DMS114 treated with DMSO at 0.1 percent for 48 hours (cell line): ENCODE measurements around the gene USP24.
"Not testable (repeated sequence)": the region's sequence is repeated elsewhere in the genome, so short reads cannot be mapped to it uniquely, and the experiment has no call there.

Source experiments
- DNase-seq: peaks from one replicate; lab custom pipeline; 2025; ENCODE audit not compliant: unreplicated experiment; lab: John Stamatoyannopoulos, UW

The USP24 gene

DNA sequence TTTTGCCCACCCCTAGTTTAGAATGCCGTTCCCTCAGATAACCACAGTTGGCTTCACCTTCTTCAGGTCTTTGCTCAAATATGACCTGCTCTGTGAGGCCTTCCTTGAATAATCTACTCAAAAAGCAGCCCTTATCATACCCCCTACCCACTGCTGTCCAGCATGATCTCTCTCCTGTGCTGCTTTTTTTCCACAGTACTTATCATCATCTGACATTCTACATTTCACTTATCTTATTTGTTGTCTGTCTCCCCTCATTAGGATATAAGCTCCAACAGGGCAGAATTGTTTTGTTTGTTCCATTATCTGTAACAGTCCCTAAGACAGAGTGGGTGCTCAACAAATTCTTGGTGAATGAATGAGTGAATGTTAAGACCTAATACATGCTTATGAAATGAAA lies 18.1 kb downstream of the USP24 start:
- DNase-seq: no peak

DNA sequence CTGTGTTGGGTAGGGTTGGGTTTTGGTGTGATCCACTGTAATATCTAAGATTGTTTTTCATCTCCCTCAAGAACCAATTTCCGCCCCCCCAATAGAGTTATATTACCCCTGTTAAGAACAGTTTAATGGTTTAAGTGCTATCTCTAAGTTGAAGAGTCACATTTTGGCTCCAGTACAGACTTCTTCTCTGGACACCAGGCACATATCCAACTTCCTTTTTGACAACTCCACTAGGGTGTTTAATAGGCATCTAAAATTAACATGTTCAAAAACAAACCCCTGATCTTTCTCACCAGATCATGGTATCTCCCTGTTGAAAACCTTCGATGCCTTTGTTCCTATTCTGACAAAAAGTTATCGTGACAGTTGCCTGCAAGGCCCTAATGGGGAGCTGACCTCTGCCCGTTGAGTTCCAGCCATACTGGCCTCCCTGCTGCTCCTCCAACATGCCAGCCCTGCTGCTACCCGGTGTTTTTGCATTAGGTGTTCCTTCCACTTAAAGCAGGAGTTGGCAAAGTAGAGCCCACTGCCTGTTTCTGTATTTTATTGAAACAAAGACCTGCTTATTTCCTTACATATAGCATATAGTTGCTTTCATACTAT lies 18.6 kb downstream of the USP24 start:
- no peak for DNase-seq

DNA sequence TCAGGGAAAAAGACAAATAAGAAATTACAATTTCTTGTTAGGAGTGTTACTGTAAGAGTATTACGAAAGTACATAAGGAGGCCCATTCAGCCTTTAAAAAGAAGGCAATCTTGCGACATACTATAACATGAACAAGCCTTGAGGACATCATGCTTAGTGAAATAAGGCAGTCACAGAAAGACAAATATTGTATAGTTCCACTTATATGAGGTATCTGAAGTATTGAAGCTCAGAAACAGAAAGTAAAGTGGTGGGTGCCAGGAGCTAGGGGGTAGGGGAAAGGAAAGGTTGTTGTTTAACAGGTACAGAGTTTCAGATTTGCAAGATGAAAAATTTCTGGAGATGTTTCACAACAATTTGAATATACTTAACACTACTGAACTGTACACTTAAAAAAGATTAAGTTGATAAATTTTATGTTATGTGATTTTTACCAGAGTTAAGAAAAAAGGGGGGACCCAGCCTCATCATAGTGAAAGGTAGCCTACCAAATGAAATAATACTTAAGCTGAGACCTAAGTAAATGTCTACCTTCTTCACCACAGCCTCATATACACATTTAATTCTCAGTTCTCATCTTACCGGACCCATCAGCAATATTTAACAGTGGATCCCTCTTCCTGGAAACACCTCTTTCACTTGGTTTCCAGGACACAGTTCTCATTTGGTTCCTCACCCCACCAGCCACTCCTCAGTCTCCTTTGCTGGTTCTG lies 19.5 kb downstream of the USP24 start:
- no peak for DNase-seq

DNA sequence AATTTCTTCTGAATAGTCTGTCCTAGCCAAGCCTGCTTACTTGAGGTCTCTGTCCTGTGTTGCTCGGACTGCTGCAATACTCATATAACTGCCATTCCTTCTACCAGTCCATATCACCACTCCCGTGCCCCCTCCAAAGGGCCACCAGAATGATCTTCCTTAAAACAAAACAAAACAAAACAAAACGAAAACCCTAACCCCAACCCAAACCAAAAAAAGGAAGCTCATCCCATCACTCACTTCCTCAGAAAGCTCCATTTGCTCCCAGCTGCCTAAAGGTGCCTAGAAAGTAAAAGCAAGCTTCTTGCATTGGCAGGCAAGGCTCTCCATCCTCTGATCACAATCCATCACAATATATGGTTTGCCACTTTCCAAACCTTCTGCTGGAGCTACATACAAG lies 20.3 kb downstream of the USP24 start:
- DNase-seq: no peak

DNA sequence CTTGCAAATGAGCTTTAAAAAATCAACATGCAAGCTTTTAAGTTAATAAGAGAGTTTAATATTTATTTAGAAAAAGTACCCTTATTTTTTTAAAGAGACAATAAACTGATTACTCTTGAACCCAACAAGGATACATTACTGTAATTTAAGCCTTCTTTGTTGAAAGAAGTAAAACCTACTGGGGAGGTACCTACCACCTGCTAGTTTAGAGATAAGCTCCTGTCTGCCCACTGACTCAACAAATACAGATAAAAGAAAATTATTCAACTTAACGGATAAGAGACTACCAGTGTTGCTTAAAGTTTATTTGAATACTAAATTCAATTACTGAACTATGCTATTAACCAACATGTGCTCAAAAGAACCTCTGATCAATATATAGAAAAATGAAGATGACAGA lies 23.1 kb downstream of the USP24 start:
- no peak for DNase-seq

DNA sequence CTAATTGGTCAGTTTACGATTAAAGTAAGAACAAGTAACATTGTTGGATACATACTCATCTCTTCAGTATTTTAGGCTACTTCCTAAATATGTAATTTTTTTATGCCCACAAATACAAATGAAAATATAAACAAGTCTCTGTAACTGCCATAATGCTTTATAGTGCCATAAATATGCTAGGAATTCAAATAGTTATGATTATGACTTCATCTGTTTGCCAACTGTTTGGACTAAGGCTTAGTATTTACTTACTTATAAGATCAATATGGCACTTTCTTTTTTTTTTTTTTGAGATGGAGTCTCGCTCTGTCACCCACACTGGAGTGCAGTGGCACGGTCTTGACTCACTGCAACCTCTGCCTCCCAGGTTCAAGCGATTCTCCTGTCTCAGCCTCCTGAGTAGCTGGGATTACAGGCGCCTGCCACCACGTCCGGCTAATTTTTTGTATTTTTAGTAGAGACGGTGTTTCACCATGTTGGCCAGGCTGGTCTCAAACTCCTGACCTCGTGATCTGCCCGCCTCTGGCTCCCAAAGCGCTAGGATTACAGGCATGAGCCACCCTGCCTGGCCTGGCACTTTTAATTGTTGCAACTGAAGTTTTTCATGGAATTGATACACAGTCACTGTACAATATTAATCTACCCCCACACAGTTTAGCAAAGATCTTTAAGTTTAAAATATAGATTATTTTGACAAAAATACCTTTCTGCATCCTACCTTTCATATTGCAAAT lies 23.8 kb downstream of the USP24 start:
- DNase-seq: not testable (repeated sequence)

DNA sequence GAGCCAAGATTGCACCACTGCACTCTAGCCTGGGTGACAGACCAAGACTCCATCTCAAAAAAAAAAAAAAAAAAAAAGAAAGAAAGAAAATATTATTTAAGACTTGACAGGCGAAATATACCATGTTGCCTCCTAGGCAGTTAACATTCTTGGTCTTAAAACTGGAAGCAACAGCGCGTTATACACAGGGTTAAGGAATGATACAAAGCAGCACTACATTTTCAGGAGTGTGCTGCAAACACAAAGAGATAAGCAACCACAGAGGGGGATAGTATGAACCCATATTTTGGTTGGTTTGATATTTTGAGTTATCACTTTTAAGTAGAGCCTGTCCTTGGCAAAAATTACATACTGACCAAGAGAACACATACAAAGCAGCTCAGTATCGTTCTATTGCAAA lies 25.1 kb downstream of the USP24 start:
- DNase-seq: no peak

DNA sequence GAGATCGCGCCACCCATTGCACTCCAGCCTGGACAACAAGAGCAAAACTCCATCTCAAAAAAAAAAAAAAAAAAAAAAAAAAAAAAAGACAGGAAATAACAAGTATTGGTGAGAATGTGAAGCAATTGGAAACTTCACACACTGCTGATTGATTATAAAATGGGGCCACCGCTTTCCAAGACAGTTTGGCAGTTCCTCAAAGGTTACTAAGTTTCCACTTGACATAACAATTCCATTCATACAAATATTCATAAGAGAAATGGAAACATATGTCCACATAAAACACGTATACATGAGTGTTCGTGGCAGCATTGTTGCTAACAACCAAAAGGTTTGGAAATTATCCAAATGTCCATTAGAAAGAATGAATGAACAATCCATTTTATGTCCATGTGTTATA lies 26.3 kb downstream of the USP24 start:
- DNase-seq: no peak

DNA sequence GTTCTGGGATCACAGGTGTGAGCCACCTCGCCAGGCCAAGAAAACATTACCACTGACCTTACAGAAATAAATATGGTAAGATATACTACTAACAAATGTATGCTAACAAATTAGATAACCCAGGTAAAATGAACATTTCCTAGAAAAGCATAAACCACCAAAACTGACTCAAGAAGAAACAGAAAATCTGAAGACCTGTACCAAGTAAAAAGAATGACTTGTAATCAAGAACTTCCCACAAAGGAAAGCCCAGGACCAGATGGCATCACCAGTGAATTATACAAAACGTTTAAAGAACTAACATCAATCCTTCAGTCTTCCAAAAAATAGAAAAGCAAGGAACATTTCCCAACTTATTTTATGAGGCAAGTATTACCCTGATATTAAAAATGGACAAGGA lies 29.3 kb downstream of the USP24 start:
- no peak for DNase-seq

DNA sequence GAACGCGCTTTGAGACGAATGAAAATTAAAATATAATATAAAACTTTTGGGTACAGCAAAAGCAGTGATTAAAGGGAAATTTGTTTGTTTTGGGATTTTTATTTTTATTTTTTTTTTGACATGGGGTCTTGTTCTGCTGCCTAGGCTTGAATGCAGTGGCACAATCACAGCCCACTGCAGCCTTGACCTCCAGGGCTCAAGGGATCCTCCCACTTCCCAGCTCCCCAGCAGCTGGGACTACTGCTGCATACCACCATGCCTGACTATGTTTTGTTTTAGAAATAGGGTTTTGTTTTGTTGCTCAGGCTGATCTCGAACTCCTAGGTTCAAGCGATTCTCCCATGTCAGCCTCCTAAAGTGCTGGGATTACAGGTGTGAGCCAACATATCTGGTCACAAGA lies 30.3 kb downstream of the USP24 start:
- no peak for DNase-seq

DNA sequence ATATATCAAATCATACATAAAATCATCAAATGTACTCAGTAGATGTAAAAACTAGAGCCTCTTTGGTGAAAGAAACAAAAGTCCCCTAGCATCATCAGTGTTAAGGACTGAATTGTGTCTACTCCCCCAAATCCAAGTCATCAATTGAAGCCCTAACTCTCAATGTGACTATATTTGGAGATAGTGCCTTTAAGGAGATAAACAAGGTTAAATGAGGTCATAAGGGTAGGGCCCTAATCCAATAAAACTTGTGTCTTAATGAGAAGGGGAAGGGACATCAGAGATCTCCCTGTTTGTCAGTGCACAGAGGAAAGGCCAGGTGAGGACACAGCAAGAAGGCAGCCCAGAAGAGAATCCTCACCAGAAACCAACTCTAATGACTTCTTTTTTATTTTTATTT lies 33.5 kb downstream of the USP24 start:
- no peak for DNase-seq

DNA sequence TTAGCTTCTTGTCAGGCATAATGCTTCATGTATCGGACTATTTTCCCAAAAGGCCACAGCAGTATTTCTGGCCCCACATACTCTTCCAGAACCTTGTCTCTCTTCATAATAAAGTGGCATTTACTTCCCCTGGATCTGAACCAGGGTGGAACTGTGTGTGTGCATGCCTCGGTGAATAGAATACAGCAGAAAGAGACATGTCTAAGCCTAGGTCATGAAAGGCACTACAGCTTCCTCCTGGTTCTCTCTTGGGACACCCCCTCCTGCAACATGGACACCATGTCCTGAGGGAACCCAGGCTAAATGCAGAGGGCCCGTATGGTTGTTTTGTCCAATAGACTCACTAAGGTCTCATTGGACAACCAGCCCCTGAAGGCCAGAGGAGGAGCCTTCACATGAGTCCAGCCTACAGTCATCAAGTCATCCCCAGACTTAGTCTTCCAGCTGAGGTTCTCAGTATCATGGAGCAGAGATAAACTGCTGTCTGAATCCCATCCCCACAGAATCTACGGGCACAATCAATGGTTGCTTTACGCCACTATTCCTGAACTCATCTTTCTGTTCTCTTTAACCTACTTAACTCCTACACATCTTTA lies 35.0 kb downstream of the USP24 start:
- DNase-seq: no peak

DNA sequence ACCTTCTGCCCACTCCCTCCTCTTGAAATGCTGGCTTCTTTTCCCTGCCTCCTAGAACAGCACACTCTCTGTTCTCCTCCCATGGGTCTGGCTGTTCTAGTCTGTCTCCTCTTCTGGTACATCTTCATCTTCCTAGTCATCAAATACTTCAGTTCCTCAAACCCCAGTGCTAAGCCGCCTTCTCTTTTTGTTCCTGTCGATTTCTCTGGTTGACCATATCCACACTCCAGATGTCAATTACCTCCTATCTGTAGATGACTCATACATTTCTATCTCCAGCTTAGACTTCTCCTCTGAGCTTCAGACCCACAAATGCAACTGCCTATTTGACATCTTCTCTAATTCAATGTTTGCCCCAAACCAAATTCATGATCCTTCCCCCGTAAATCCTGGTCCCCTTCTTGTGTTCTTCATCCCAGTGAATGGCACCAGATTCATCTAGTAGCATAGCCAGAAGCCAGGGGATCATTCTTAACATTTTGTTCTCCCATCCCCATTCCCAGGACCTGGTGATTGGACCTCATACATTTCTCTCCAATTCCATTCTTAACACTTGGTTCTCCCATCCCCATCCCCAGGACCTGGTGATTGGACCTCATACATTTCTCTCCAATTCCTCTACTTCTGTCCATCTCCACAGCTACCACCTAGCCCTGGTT lies 35.9 kb downstream of the USP24 start:
- DNase-seq: no peak

DNA sequence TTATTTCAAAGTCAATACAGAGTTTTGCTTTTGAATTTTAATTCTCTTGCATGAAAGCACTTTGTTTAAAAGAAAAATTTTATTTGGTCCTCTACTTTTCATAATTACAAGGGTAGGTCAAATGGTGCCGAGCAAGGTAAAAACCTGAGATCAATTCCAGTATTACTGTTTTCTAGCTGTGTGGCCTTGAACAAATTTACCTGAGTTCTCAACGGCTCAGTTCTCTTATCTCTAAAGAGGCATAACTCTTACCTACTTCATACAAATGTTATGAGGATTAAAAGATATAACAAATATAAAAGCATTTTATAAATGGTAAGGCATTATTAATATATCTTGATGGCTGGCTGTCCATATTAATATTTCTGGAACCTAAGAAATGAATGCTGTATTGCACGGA lies 42.5 kb downstream of the USP24 start:
- DNase-seq: no peak

DNA sequence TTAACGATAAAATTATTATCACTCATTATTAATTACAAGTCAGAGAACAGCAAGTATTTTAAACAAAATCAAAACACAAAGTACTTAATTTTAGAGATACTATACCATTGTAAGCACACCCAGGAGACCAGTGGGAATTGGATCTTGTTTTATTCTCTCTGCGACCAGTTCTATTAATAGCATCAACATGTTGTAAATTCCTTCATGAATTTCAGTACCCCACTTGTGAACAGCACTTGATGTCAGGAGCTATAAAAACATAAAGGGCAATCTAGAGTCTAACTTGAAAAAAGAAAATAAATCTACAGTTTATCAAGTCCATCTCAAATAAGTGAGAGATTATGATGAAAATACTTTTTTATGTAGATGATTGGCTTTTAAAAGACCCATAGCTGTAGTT lies 42.9 kb downstream of the USP24 start:
- no peak for DNase-seq

DNA sequence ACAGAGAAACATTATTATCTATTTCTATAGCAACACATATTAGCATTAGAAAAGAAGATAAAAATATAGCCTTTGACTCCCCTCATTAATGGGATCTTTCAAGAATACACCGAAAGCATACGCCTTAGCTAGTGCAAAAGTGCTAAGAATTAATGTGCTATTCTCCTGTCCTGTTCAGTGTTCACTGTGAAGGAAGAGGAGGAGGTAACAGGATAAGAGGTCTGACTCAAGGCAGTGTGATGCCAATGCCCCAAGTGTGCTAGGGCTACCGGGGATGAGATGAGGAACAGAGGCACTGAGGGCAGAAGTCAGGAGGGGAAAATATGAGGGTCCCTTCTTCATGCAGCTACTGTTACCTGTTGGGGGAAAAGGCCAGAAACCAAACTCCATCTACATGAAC lies 43.5 kb downstream of the USP24 start:
- no peak for DNase-seq

DNA sequence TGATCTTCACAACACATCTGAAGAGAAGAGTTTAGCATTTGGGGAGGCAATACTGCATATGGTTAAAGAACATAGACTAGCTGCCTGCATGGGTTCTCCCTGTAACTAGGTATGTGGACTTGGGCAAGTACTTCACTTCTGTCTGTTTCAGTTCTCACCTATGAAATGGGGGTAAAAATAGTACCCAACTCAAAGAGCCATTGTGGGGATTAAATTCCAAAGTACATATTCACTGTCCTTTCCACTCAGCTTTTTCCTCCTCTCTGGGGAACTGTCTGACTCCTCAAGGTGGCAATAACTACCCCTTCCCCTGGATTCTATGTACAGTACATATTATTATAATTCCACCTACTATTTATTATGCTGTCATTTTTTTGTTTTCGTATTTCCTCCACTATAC lies 44.7 kb downstream of the USP24 start:
- no peak for DNase-seq

DNA sequence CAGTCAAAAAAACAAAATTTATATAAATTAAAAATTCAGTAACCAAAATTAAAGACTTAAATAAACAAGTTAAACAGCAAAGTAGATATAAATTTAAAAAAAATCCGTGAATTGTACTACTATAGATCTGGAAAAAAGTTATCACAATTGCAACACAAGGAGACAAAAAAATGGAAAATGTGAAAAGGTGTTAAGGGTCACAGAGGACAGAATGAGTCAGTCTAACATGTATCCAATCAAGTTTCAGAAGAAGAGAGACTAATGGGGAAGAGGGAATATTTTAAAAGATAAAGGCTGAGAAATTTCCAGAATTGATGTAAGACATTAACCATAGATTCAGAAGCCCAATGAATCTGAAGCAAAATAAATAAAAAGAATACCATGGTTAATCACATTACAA lies 46.0 kb downstream of the USP24 start:
- DNase-seq: no peak

DNA sequence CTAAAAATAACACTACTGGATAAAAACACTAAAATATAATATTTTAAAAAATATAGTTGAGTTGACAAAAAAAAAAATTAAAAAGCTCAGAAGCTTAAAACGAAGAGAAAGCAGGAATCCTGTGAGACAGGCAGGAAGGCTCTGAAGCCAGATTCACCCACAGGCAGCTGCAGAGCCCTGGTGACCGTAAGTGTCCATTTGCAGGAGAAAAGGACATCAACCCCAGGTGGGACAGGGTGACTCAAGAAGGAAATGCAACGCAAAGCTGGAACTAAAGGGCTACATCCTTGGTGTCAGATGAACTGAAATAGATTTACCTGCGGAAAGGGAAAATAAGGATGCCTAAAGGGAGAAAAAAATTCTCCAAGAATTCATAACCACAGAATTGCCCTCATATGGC lies 46.8 kb downstream of the USP24 start:
- DNase-seq: no peak

DNA sequence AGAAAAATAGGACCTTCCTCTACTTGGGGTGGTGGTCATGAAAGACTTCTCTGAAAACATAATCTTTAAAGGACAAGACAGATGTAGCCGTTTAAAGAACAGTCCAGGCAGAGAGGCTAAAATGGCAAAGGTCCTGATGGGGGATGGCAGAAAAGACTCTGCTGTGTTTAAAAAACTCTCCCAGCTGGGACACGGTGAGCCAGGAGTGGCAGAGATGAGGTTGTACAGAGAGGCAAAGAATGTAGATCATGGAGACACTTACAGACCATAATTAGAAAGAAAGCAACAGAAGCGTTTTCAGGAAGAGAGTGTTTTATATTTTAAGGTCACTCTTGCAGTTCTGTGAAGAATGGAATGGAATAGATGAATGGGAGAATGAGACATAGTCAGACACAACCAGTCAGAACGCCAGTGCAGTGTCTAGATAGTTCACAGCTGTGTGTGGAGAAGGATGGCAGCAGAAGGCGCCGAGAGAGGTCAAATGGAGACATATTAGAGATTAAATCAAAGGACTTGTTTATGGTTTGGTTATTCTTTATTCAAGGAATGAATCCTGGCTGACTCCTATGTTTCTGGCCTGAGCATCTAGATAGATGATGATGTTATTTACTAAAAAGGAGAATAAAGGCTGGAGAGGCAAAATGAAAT lies 47.8 kb downstream of the USP24 start:
- no peak for DNase-seq

DNA sequence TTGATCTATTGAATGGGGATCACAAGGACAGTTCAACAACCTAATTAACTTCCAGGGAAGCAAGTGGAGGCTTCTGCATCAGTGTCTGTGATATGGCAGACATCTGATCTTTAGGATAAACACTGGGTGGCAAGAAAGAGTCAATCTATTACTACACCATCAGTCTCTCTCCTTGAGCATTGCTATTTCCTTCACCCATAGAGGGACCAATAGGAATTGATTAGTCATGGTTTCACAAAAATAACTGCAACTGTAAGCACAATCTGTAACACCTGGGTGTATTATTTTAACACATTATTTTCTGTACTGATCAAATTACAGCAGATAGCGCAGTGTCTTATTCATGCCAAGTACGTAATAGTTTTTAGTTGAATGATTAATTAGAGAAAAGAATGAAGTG lies 50.3 kb downstream of the USP24 start:
- DNase-seq: no peak
